Type B pancreatic cell (in vitro differentiated cells): ENCODE data around the gene PLCB1. TPM values are rescaled to one million over a fixed set of nuclear protein-coding genes. Genes with fewer than 3 reads are reported as not detected.

Experiments used
- DNase-seq: peaks from one replicate; pipeline ENCODE4 v3.0.0; 2021; ENCODE audit warnings: mixed read lengths; ENCODE audit not compliant: unreplicated experiment; ENCODE audit errors: extremely low spot score
- H3K27ac Mint-ChIP-seq: 2 replicates; pipeline ENCODE4 v1.8.0; 2021; ENCODE audit warnings: mild to moderate bottlenecking, mixed read lengths
- H3K27me3 Mint-ChIP-seq: 2 replicates; pipeline ENCODE4 v1.8.0; 2021; ENCODE audit warnings: mixed read lengths
- H3K36me3 Mint-ChIP-seq: 2 replicates; pipeline ENCODE4 v1.8.0; 2021; ENCODE audit warnings: mixed read lengths
- H3K4me1 Mint-ChIP-seq: one replicate; pipeline ENCODE4 v1.8.0; 2021; ENCODE audit warnings: mixed read lengths; ENCODE audit not compliant: unreplicated experiment
- H3K4me3 Mint-ChIP-seq: 2 replicates; pipeline ENCODE4 v1.8.0; 2021; ENCODE audit warnings: mild to moderate bottlenecking, mixed read lengths
- H3K9me3 Mint-ChIP-seq: 2 replicates; pipeline ENCODE4 v1.8.0; 2021; ENCODE audit warnings: mixed read lengths
- total RNA-seq: library from RNA; stranded (reverse); gene quantifications from 2 replicates; pipeline ENCODE4 v1.2.1, GENCODE V29; 2021; ENCODE audit warnings: low replicate concordance
- TF ChIP-seq, protein P1 (sequence below): fragments of 200-600 bp; sonication (generic); conservative IDR thresholded peaks from 2 replicates; pipeline ENCODE4 v1.5.0; 2021; ENCODE audit warnings: antibody characterized with exemption, mild to moderate bottlenecking

The PLCB1 gene
- total RNA-seq, 1 donor from 2014 or later, result 17.9 TPM

DNA sequence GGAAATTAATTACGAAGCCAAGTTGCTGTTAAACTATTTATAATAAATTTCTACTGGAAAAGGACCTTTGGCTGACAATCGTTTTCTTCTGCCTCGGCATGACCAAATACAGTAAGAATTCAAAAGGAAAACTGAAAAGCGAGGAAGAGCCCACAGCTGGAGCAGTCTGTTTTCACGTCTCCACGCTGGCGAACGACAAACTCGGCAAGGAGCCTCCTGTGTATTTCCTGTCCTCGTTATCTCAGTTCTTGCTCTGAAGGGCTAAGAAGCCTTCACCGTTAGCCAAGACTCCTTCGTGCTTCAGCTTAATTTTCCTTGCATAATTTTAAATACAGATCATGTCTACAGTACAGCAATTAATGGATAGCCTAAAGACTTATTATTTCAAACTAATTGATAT lies 722.5 kb downstream of the PLCB1 start:
- Mint-ChIP-seq H3K27me3 (peaks cover 4% of the 10 kb centered on the region), H3K4me1 (peaks cover 11% of the 10 kb centered on the region), H3K27ac (no peak overlapping the region), H3K36me3 (no peaks in the 10 kb centered on the region), H3K9me3 (no peaks in the 10 kb centered on the region), H3K4me3 (no peak overlapping the region)
- DNase-seq, result no peak
- TF ChIP-seq, protein P1, sequence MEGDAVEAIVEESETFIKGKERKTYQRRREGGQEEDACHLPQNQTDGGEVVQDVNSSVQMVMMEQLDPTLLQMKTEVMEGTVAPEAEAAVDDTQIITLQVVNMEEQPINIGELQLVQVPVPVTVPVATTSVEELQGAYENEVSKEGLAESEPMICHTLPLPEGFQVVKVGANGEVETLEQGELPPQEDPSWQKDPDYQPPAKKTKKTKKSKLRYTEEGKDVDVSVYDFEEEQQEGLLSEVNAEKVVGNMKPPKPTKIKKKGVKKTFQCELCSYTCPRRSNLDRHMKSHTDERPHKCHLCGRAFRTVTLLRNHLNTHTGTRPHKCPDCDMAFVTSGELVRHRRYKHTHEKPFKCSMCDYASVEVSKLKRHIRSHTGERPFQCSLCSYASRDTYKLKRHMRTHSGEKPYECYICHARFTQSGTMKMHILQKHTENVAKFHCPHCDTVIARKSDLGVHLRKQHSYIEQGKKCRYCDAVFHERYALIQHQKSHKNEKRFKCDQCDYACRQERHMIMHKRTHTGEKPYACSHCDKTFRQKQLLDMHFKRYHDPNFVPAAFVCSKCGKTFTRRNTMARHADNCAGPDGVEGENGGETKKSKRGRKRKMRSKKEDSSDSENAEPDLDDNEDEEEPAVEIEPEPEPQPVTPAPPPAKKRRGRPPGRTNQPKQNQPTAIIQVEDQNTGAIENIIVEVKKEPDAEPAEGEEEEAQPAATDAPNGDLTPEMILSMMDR, result no peak

DNA sequence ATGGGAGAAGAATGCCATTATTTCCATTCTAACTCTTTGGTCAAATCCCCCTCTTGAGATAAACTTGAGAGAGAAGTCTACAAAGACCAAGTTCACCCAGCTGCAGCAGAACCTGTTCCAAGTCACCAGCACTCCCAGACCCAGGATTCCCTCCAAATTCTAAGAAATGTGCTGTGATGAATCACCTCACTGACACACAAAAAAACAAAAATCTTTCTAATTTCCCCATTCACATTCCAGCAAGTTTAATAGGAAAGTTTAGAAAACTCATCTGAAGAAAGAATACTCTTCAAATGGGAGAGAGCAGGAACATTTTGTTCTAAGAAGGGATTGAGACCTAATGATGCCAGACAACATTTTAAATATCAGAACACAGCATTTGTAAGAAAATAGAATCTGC lies 723.2 kb downstream of the PLCB1 start:
- Mint-ChIP-seq H3K27me3 (peaks cover 4% of the 10 kb centered on the region), H3K36me3 (no peaks in the 10 kb centered on the region), H3K27ac (no peak overlapping the region), H3K4me1 (peaks cover 11% of the 10 kb centered on the region), H3K9me3 (no peaks in the 10 kb centered on the region), H3K4me3 (no peak overlapping the region)
- TF ChIP-seq, protein P1, result no peak
- no peak for DNase-seq

GRCh38 chr20:8856668-8857067 lies 724.6 kb downstream of the PLCB1 start:
- no peak for DNase-seq
- H3K27ac Mint-ChIP-seq, result no peak overlapping the region
- H3K9me3 Mint-ChIP-seq, result no peaks in the 10 kb centered on the region
- TF ChIP-seq, protein P1, result no peak
- no peaks in the 10 kb centered on the region for H3K36me3 Mint-ChIP-seq
- no peak overlapping the region for H3K4me3 Mint-ChIP-seq
- H3K4me1 Mint-ChIP-seq, result peaks cover 11% of the 10 kb centered on the region
- H3K27me3 Mint-ChIP-seq, result no peaks in the 10 kb centered on the region

GRCh38 chr20:8858181-8858787 lies 726.2 kb downstream of the PLCB1 start:
- Mint-ChIP-seq H3K27me3 (no peaks in the 10 kb centered on the region), H3K4me1 (peaks cover 11% of the 10 kb centered on the region), H3K27ac (no peak overlapping the region), H3K9me3 (no peaks in the 10 kb centered on the region), H3K4me3 (no peak overlapping the region), H3K36me3 (no peaks in the 10 kb centered on the region)
- no peak for DNase-seq
- TF ChIP-seq, protein P1, result no peak

DNA sequence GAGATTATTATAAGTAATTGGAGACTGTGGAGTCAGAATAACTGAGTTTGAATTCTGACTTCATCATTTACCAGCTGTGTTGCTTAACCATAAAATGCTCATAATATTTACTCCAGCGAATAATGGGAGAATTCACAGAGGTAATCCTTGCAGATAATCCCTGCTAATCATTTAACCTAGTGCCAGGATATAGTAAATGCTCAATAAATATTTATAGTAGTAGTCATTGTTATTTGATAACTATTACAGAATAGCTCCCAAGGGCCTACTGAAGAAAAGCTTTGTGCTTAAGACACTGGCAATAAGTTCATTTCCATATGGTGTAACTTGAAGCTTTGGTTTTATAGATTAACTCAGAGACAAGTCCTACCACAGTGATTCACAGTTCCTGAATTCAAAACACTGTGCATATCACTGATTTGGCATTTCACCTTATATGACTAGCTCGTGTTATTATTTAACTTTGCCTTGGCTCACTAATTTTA lies 728.0 kb downstream of the PLCB1 start:
- H3K4me3 Mint-ChIP-seq, result no peak overlapping the region
- H3K4me1 Mint-ChIP-seq, result peaks cover 5% of the 10 kb centered on the region
- no peaks in the 10 kb centered on the region for H3K27me3 Mint-ChIP-seq
- no peak overlapping the region for H3K27ac Mint-ChIP-seq
- no peak for DNase-seq
- H3K36me3 Mint-ChIP-seq, result no peaks in the 10 kb centered on the region
- TF ChIP-seq, protein P1, result no peak
- H3K9me3 Mint-ChIP-seq, result no peaks in the 10 kb centered on the region
